HG02981 (cell line): ENCODE measurements around the gene HEXD.

Source experiments
- ATAC-seq: cut with Tn5 transposase; IDR thresholded peaks from one replicate; pipeline ENCODE4 v1.9.1; 2021; ENCODE audit warnings: mild to moderate bottlenecking, moderate library complexity; ENCODE audit not compliant: unreplicated experiment

Gene HEXD

GRCh38 chr17:82486231-82487094 is 68.3 kb downstream of the HEXD start:
- no peak for ATAC-seq

- ATAC-seq: no peak
These were observed 69.8 kb downstream of the HEXD start for GRCh38 chr17:82487910-82488309.

GRCh38 chr17:82489117-82489516 is 71.0 kb downstream of the HEXD start:
- ATAC-seq: no peak

- no peak for ATAC-seq
These were observed 71.8 kb downstream of the HEXD start for GRCh38 chr17:82489851-82490511.

GRCh38 chr17:82490512-82491195 is 72.5 kb downstream of the HEXD start:
- no peak for ATAC-seq

- ATAC-seq: no peak
These were observed 73.0 kb downstream of the HEXD start for GRCh38 chr17:82491196-82491530.

GRCh38 chr17:82491533-82491932 is 73.4 kb downstream of the HEXD start:
- ATAC-seq: no peak
